ENCODE measurements around the gene ELAVL3. TPM values are rescaled to one million over a fixed set of nuclear protein-coding genes. Genes with fewer than 3 reads are reported as not detected.
"Not testable (repeated sequence)": the region's sequence is repeated elsewhere in the genome, so short reads cannot be mapped to it uniquely, and the experiment has no call there.

The ELAVL3 gene
- total and polyA plus RNA-seq, 2 of the 4 experiments (the other 2 are of a cell fraction), result not detected

DNA sequence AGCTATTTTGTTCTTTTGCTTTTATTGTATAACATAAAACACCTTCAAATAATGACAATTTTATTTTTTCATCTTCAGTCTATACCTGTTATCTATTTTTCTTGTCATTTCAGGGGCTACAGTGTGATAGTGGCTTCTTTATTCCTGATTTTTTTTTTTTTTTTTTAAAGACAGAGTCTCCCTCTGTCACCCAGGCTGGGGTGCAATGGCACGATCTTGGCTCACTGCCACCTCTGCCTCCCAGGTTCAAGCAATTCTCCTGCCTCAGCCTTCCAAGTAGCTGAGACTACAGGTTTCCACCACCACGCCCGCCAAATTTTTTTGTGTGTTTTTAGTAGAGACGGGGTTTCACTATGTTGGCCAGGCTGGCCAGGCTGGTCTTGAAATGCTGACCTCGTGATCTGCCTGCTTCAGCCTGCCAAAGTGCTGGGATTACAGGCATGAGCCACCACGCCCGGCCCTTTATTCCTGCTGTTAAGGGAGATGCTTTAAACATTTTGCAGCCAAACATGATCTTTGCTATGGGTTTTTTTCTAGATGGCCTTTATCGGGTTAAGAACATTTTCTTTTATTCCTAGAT lies 12.5 kb downstream of the ELAVL3 start:
- H2BK5ac ChIP-seq (ENCODE audit: low read depth, low read length, poor library complexity, severe bottlenecking); H2BK15ac ChIP-seq (ENCODE audit: low read depth, low read length); ATAC-seq (ENCODE audit: low read depth); dilution Hi-C loops (cut with HindIII; ENCODE audit: low sequenced_read_pairs, unreplicated experiment); H3K4me3 ChIP-seq (ENCODE audit: insufficient read depth, low read depth, low read length); H4K8ac ChIP-seq (ENCODE audit: low read depth in 2 of 2, low read length in 2 of 2); H3K79me1 ChIP-seq (ENCODE audit: low read depth in 1 of 2, low read length in 2 of 2); H3K9me3 ChIP-seq (ENCODE audit: control insufficient read depth, insufficient read depth, low read length); in situ Hi-C loops (cut with MboI; ENCODE audit: low sequenced_read_pairs); H2BK20ac ChIP-seq (ENCODE audit: low read depth, low read length); BruUV-seq (replicated peaks); intact Hi-C loops (cut with micrococcal nuclease); POLR2A ChIA-PET (ENCODE audit: unreplicated experiment); H3K4ac ChIP-seq (ENCODE audit: low read depth, low read length); H3K56ac ChIP-seq (ENCODE audit: extremely low read depth, insufficient read depth, low read length); H3K14ac ChIP-seq (replicated peaks; ENCODE audit: low read depth, low read length); H3K27me3 ChIP-seq (ENCODE audit: control insufficient read depth, insufficient read depth, low read length); H3K18ac ChIP-seq (ENCODE audit: low read depth, low read length); H3K36me3 ChIP-seq (ENCODE audit: control insufficient read depth, insufficient read depth, low read length); H2AK5ac ChIP-seq (ENCODE audit: low read depth, low read length); H2BK120ac ChIP-seq (ENCODE audit: low read depth, low read length); H4K20me1 ChIP-seq (ENCODE audit: insufficient read depth, low read length); H3K4me2 ChIP-seq (ENCODE audit: low read depth, low read length); H3K9me1 ChIP-seq (ENCODE audit: insufficient read depth, low read length); H4K5ac ChIP-seq (ENCODE audit: low read depth, low read length); H3K4me1 ChIP-seq (ENCODE audit: control insufficient read depth, insufficient read depth, low read length); DNase-seq; H2AFZ ChIP-seq (replicated peaks; ENCODE audit: low read length, poor library complexity); H4K91ac ChIP-seq (ENCODE audit: insufficient read depth, low read depth, low read length); H3K27ac ChIP-seq (ENCODE audit: insufficient read depth, low read length); H3K23ac ChIP-seq (ENCODE audit: low read depth, low read length); H3K9ac ChIP-seq (ENCODE audit: low read depth, low read length); H2AK9ac ChIP-seq (replicated peaks; ENCODE audit: low read depth, low read length, poor library complexity): not testable (repeated sequence)
- no CpG with 5 or more reads among the region's 8 CpGs for WGBS, 2 experiments (ENCODE audit: extremely low coverage in 2 of 2, insufficient read length in 1 of 2)
- CTCF ChIA-PET, result interaction anchor here (0.7 kb wide), 1 partner anchor 14 kb away, joined by 5 read pairs; no protein-coding TSS in a partner anchor
